ENCODE results near the gene TOMM40. TPM values are rescaled to one million over a fixed set of nuclear protein-coding genes. Genes with fewer than 3 reads are reported as not detected.
A peak's percentile ranks its signal among the peaks of the same experiment; 100 is the strongest.

TOMM40 gene
- total and polyA plus RNA-seq, 2 of the 13 experiments (the other 11 are each of a cell fraction or from before 2014, with no cell fraction given): 72.0 to 110 TPM

DNA sequence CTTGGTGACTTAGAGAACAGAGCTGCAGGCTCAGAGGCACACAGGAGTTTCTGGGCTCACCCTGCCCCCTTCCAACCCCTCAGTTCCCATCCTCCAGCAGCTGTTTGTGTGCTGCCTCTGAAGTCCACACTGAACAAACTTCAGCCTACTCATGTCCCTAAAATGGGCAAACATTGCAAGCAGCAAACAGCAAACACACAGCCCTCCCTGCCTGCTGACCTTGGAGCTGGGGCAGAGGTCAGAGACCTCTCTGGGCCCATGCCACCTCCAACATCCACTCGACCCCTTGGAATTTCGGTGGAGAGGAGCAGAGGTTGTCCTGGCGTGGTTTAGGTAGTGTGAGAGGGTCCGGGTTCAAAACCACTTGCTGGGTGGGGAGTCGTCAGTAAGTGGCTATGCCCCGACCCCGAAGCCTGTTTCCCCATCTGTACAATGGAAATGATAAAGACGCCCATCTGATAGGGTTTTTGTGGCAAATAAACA, 33.2 kb downstream of the TOMM40 start (continued):
- TF ChIP-seq, protein P1, sequence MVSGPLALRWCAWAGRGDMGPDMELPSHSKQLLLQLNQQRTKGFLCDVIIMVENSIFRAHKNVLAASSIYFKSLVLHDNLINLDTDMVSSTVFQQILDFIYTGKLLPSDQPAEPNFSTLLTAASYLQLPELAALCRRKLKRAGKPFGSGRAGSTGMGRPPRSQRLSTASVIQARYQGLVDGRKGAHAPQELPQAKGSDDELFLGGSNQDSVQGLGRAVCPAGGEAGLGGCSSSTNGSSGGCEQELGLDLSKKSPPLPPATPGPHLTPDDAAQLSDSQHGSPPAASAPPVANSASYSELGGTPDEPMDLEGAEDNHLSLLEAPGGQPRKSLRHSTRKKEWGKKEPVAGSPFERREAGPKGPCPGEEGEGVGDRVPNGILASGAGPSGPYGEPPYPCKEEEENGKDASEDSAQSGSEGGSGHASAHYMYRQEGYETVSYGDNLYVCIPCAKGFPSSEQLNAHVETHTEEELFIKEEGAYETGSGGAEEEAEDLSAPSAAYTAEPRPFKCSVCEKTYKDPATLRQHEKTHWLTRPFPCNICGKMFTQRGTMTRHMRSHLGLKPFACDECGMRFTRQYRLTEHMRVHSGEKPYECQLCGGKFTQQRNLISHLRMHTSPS (CRISPR knock-in tag; IDR thresholded peaks at IDR 0.05; ENCODE audit: low read depth): peak; percentile 96
- TF ChIP-seq, protein P2, sequence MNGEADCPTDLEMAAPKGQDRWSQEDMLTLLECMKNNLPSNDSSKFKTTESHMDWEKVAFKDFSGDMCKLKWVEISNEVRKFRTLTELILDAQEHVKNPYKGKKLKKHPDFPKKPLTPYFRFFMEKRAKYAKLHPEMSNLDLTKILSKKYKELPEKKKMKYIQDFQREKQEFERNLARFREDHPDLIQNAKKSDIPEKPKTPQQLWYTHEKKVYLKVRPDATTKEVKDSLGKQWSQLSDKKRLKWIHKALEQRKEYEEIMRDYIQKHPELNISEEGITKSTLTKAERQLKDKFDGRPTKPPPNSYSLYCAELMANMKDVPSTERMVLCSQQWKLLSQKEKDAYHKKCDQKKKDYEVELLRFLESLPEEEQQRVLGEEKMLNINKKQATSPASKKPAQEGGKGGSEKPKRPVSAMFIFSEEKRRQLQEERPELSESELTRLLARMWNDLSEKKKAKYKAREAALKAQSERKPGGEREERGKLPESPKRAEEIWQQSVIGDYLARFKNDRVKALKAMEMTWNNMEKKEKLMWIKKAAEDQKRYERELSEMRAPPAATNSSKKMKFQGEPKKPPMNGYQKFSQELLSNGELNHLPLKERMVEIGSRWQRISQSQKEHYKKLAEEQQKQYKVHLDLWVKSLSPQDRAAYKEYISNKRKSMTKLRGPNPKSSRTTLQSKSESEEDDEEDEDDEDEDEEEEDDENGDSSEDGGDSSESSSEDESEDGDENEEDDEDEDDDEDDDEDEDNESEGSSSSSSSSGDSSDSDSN (CRISPR knock-in tag; IDR thresholded peaks at IDR 0.05): peak; percentile 70
- TF ChIP-seq, protein P3, sequence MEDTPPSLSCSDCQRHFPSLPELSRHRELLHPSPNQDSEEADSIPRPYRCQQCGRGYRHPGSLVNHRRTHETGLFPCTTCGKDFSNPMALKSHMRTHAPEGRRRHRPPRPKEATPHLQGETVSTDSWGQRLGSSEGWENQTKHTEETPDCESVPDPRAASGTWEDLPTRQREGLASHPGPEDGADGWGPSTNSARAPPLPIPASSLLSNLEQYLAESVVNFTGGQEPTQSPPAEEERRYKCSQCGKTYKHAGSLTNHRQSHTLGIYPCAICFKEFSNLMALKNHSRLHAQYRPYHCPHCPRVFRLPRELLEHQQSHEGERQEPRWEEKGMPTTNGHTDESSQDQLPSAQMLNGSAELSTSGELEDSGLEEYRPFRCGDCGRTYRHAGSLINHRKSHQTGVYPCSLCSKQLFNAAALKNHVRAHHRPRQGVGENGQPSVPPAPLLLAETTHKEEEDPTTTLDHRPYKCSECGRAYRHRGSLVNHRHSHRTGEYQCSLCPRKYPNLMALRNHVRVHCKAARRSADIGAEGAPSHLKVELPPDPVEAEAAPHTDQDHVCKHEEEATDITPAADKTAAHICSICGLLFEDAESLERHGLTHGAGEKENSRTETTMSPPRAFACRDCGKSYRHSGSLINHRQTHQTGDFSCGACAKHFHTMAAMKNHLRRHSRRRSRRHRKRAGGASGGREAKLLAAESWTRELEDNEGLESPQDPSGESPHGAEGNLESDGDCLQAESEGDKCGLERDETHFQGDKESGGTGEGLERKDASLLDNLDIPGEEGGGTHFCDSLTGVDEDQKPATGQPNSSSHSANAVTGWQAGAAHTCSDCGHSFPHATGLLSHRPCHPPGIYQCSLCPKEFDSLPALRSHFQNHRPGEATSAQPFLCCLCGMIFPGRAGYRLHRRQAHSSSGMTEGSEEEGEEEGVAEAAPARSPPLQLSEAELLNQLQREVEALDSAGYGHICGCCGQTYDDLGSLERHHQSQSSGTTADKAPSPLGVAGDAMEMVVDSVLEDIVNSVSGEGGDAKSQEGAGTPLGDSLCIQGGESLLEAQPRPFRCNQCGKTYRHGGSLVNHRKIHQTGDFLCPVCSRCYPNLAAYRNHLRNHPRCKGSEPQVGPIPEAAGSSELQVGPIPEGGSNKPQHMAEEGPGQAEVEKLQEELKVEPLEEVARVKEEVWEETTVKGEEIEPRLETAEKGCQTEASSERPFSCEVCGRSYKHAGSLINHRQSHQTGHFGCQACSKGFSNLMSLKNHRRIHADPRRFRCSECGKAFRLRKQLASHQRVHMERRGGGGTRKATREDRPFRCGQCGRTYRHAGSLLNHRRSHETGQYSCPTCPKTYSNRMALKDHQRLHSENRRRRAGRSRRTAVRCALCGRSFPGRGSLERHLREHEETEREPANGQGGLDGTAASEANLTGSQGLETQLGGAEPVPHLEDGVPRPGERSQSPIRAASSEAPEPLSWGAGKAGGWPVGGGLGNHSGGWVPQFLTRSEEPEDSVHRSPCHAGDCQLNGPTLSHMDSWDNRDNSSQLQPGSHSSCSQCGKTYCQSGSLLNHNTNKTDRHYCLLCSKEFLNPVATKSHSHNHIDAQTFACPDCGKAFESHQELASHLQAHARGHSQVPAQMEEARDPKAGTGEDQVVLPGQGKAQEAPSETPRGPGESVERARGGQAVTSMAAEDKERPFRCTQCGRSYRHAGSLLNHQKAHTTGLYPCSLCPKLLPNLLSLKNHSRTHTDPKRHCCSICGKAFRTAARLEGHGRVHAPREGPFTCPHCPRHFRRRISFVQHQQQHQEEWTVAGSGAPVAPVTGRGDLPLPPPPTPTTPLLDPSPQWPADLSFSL (CRISPR knock-in tag; IDR thresholded peaks at IDR 0.05): no peak
- TF ChIP-seq ZNF382 (CRISPR knock-in tag; IDR thresholded peaks at IDR 0.05; ENCODE audit: borderline replicate concordance): no peak
- TF ChIP-seq IKZF4 (CRISPR knock-in tag; IDR thresholded peaks at IDR 0.05; ENCODE audit: borderline replicate concordance, low read depth, not compliant biosample characterization): no peak
- TF ChIP-seq ZNF644 (CRISPR knock-in tag; IDR thresholded peaks at IDR 0.05; ENCODE audit: low read depth): peak; percentile 73; the same call in 1 of the 2 replicates
- TF ChIP-seq HOXA5 (CRISPR knock-in tag; IDR thresholded peaks at IDR 0.05): 0 out of 2 replicates have a peak, but pooled peaks have one; percentile 73
- peak; percentile 84; the same call in 1 of the 2 replicates for TF ChIP-seq ZSCAN25 (CRISPR knock-in tag; IDR thresholded peaks at IDR 0.05)
- peak; percentile 70; the same call in 1 of the 2 replicates for TF ChIP-seq GFI1 (CRISPR knock-in tag; IDR thresholded peaks at IDR 0.05; ENCODE audit: borderline replicate concordance)
- TF ChIP-seq LCORL (IDR thresholded peaks at IDR 0.05): peak; percentile 82
- TF ChIP-seq LCORL (CRISPR knock-in tag; IDR thresholded peaks at IDR 0.05): peak; percentile 100
- TF ChIP-seq FOXJ3 (CRISPR knock-in tag; IDR thresholded peaks at IDR 0.05; ENCODE audit: borderline replicate concordance): peak; percentile 89
- TF ChIP-seq ZNF232 (CRISPR knock-in tag; IDR thresholded peaks at IDR 0.05; ENCODE audit: borderline replicate concordance): peak; percentile 67; the same call in 1 of the 2 replicates
- TF ChIP-seq ZNF589 (CRISPR knock-in tag; conservative IDR thresholded peaks at IDR 0.05): no peak
- peak; percentile 93 for TF ChIP-seq XRCC5 (optimal IDR thresholded peaks at IDR 0.05; ENCODE audit: low read length)
- TF ChIP-seq, protein P4, sequence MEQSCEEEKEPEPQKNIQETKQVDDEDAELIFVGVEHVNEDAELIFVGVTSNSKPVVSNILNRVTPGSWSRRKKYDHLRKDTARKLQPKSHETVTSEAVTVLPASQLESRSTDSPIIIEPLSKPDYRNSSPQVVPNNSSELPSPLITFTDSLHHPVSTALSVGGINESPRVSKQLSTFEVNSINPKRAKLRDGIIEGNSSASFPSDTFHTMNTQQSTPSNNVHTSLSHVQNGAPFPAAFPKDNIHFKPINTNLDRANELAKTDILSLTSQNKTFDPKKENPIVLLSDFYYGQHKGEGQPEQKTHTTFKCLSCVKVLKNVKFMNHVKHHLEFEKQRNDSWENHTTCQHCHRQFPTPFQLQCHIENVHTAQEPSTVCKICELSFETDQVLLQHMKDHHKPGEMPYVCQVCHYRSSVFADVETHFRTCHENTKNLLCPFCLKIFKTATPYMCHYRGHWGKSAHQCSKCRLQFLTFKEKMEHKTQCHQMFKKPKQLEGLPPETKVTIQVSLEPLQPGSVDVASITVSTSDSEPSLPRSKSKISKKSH (CRISPR knock-in tag; IDR thresholded peaks at IDR 0.05; ENCODE audit: borderline replicate concordance): no peak
- no peak for TF ChIP-seq ZNF570 (CRISPR knock-in tag; IDR thresholded peaks at IDR 0.05; ENCODE audit: borderline replicate concordance)
- TF ChIP-seq CENPT (CRISPR knock-in tag; IDR thresholded peaks at IDR 0.05; ENCODE audit: low read depth): no peak

All from HepG2 (cell line).